Fibroblast of pulmonary artery (primary cell): ENCODE measurements around the gene NOL9.
"Not testable (repeated sequence)": the region's sequence is repeated elsewhere in the genome, so short reads cannot be mapped to it uniquely, and the experiment has no call there.

Source experiments
- DNase-seq: peaks from one replicate; pipeline ENCODE4 v3.0.0-alpha.2; 2010; ENCODE audit warnings: low read depth
- H3K4me3 ChIP-seq: replicated peaks from 2 replicates; pipeline ENCODE4 v1.5.1; 2011; ENCODE audit warnings: low read depth, mild to moderate bottlenecking, control low read depth, low read length, moderate library complexity
- TF ChIP-seq, protein P1 (sequence below): IDR thresholded peaks from 2 replicates; pipeline ENCODE4 v1.5.1; 2011; ENCODE audit warnings: mild to moderate bottlenecking, control low read depth, low read length, inconsistent platforms; ENCODE audit errors: missing control alignments

Gene NOL9

DNA sequence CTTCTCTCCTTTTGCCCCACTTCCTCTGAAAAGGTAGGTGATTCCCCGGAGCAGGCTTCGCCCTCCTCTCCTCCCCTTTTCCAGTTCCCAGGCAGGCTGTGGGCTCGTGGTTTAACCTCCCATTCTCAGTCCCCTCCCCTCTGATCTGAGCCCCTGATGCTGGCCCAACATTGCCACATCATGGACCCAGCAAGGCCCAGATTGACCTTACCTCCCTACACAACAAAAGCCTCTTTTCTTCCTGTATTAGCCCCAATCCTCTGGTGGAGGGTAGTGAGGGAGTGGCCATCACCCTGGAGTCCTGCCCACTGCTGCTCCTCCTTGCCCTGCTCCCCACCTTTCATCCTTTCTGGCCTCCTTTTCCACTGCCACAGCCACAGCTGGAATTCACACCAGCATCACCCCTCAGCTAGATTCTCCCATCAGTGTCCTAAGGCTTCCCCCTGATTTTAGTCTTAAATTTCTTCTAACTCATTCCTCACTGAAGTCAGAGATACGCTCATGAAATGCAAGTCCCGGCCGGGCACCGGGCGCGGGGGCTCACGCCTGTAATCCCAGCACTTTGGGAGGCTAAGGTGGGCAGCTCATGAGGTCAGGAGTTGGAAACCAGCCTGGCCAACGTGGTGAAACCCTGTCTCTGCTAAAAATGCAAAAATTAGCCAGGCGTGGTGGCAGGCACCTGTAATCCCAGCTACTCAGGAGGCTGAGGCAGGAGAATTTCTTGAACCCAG is 18.5 kb upstream of the NOL9 start:
- DNase-seq: no peak
- TF ChIP-seq, protein P1, sequence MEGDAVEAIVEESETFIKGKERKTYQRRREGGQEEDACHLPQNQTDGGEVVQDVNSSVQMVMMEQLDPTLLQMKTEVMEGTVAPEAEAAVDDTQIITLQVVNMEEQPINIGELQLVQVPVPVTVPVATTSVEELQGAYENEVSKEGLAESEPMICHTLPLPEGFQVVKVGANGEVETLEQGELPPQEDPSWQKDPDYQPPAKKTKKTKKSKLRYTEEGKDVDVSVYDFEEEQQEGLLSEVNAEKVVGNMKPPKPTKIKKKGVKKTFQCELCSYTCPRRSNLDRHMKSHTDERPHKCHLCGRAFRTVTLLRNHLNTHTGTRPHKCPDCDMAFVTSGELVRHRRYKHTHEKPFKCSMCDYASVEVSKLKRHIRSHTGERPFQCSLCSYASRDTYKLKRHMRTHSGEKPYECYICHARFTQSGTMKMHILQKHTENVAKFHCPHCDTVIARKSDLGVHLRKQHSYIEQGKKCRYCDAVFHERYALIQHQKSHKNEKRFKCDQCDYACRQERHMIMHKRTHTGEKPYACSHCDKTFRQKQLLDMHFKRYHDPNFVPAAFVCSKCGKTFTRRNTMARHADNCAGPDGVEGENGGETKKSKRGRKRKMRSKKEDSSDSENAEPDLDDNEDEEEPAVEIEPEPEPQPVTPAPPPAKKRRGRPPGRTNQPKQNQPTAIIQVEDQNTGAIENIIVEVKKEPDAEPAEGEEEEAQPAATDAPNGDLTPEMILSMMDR: no peak
- no peak overlapping the region for H3K4me3 ChIP-seq

DNA sequence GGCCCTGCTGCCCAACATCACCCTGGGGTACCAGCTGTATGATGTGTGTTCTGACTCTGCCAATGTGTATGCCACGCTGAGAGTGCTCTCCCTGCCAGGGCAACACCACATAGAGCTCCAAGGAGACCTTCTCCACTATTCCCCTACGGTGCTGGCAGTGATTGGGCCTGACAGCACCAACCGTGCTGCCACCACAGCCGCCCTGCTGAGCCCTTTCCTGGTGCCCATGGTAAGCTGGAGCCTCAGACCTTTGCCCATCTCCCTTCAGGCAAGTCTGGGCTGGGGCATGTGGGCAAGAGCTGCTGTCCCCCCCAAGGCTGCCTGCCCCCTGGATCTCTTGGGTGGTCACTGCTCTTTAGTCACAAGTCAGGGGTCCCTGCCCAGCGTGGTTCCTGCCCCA is 16.7 kb upstream of the NOL9 start:
- DNase-seq: no peak
- no peak overlapping the region for H3K4me3 ChIP-seq
- TF ChIP-seq, protein P1: no peak

DNA sequence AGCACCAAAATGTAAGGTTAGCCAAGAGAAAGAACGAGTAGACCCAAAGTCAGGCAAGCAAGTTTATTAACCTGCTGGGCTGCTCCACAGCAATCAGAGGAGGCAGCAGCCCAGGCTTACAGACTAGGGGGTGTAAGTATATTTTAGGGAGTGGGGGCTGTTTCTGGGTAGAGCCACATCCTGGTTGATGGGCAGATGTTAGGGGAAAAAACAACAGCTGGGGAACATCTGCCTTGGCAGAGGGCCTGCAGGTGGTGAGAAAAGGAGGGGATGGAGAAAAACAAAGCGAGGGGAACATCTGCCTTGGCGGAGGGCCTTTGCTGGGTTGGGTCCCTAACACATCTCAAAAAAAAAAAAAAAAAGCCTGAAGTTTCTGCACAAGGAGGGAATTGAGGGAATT is 15.8 kb upstream of the NOL9 start:
- TF ChIP-seq, protein P1: no peak
- DNase-seq: no peak
- H3K4me3 ChIP-seq: no peak overlapping the region

DNA sequence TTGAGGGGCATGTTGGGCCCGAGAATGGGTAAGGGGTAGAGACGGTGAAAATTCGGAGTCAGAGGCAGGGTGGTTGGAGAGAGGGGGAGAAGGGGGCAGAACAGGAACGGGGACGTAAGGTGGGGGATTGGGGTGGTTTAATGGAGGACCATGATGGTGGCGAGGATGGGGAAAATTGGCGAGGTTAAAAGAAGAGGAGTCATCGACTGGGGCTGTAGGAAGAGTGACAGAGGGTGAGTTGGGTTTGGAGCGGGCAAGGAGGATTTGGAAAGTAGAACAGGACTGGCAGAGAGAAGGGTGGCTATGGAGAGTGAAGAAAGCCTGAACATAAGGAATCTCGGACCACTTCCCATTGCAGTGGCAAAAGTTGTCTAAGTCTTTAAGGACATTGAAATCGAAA is 14.7 kb upstream of the NOL9 start:
- no peak overlapping the region for H3K4me3 ChIP-seq
- TF ChIP-seq, protein P1: no peak

DNA sequence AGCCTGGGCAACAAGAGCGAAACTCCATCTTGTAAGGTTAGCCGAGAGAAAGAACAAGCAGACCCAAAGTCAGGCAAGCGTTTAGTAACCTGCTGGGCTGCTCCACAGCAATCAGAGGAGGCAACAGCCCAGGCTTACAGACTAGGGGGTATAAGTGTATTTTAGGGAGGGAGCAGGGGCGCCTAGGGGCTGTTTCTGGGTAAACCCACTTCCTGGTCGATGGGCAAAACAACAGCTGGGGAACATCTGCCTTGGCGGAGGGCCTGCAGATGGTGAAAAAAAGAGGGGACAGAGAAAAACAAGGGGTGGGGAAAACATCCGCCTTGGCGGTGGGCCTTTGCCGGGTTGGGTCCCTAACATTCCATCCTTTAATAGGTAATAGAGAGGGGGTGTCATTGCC is 6.0 kb upstream of the NOL9 start:
- TF ChIP-seq, protein P1: no peak
- DNase-seq: no peak
- no peak overlapping the region for H3K4me3 ChIP-seq

More for the DNA sequence above, 14.7 kb upstream of the NOL9 start:
- DNase-seq: no peak

DNA sequence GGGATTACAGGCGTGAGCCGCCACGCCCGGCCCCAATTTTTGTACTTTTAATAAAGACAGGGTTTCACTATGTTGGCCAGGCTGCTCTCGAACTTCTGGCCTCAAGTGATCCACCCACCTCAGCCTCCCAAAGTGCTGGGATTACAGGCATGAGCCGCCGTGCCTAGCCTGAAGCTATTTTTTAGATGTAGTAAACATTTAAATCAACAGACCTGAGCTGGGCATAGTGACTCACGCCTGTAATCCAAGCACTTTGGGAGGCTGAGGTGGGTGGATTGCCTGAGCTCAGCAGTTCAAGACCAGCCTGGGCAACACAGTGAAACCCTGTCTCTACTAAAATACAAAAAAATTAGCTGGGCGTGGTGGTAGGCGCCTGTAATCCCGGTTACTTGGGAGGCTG is 4.8 kb upstream of the NOL9 start:
- H3K4me3 ChIP-seq, DNase-seq: not testable (repeated sequence)

DNA sequence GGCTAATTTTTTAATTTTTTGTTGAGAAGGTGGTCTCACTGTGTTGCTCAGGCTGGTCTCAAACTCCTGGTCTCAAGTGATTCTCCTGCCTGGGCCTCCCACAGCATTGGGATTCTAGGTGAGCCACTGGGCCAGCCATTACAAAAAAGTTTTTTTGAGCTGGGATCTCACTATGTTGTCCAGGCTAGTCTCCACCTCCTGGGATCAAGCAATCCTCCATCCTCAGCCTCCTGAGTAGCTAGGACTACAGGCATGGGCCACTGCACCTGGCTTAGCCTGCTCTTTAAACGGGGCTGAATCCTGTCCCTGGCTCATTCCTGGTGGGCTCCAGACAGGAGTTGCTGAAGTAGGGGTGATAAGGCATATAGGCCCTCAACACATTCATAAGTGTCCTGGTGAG is 3.3 kb upstream of the NOL9 start:
- TF ChIP-seq, protein P1: no peak
- DNase-seq: no peak
- no peak overlapping the region for H3K4me3 ChIP-seq
